HG03457 (cell line): ENCODE results near the gene DENND1A.
"Not testable (repeated sequence)": the region's sequence is repeated elsewhere in the genome, so short reads cannot be mapped to it uniquely, and the experiment has no call there.

Source experiments
- ATAC-seq: cut with Tn5 transposase; IDR thresholded peaks from one replicate; pipeline ENCODE4 v1.9.1; 2021; ENCODE audit warnings: moderate number of reproducible peaks; ENCODE audit not compliant: unreplicated experiment

Gene DENND1A

GRCh38 chr9:123657941-123658340 is 272.0 kb downstream of the DENND1A start:
- no peak for ATAC-seq

- ATAC-seq: no peak
These were observed 272.8 kb downstream of the DENND1A start for GRCh38 chr9:123657099-123657498.

- no peak for ATAC-seq
These were observed 273.4 kb downstream of the DENND1A start for GRCh38 chr9:123656565-123656964.

GRCh38 chr9:123655681-123656423 is 274.1 kb downstream of the DENND1A start:
- ATAC-seq: no peak

GRCh38 chr9:123654994-123655637 is 274.8 kb downstream of the DENND1A start:
- ATAC-seq: no peak

- no peak for ATAC-seq
These were observed 275.5 kb downstream of the DENND1A start for GRCh38 chr9:123654218-123654993.

GRCh38 chr9:123652416-123652815 is 277.5 kb downstream of the DENND1A start:
- no peak for ATAC-seq

- no peak for ATAC-seq
These were observed 278.1 kb downstream of the DENND1A start for GRCh38 chr9:123651871-123652270.

GRCh38 chr9:123651273-123651672 is 278.7 kb downstream of the DENND1A start:
- no peak for ATAC-seq

GRCh38 chr9:123649909-123650308 is 280.0 kb downstream of the DENND1A start:
- no peak for ATAC-seq

- no peak for ATAC-seq
These were observed 282.8 kb downstream of the DENND1A start for GRCh38 chr9:123647145-123647544.

GRCh38 chr9:123645762-123646161 is 284.2 kb downstream of the DENND1A start:
- no peak for ATAC-seq

- ATAC-seq: no peak
These were observed 284.8 kb downstream of the DENND1A start for GRCh38 chr9:123645126-123645525.

- ATAC-seq: no peak
These were observed 286.4 kb downstream of the DENND1A start for GRCh38 chr9:123643518-123643917.

GRCh38 chr9:123642291-123643278 is 287.3 kb downstream of the DENND1A start:
- no peak for ATAC-seq

- no peak for ATAC-seq
These were observed 289.1 kb downstream of the DENND1A start for GRCh38 chr9:123640792-123641222.

- no peak for ATAC-seq
These were observed 290.2 kb downstream of the DENND1A start for GRCh38 chr9:123639743-123640142.

- no peak for ATAC-seq
These were observed 291.8 kb downstream of the DENND1A start for GRCh38 chr9:123637945-123638634.

- ATAC-seq: no peak
These were observed 292.4 kb downstream of the DENND1A start for GRCh38 chr9:123637606-123637944.

GRCh38 chr9:123636805-123637204 is 293.1 kb downstream of the DENND1A start:
- ATAC-seq: not testable (repeated sequence)
